Measurements from ENCODE around the gene PKD1L1. TPM values are rescaled to one million over a fixed set of nuclear protein-coding genes. Genes with fewer than 3 reads are reported as not detected.

PKD1L1 gene
- total RNA-seq, 1 experiment from 2014 or later = 0.07 TPM

DNA sequence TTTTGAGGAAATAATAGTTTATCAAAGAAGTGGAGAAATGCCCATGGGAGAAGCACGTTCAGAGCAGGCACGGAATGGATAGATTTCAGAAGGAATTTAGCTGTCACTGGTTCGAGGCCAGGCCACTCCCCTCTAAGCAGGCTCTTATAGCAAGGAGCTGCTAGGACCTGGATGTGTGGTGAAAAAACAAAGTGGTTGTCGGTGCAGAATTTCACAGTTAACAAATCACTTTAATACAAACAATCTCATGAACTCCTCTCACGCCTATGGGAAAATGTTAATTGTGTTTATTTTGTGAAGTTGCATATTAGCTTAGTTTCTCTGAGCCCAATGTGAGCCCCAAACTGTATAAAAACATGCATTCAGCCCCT lies 176.3 kb downstream of the PKD1L1 start:
- Mint-ChIP-seq H3K36me3 (no peaks in the 10 kb centered on the region), H3K9me3 (peaks cover under 1% of the 10 kb centered on the region; the same call in 1 of the 2 replicates), H3K27ac (no peak overlapping the region), H3K4me3 (no peak overlapping the region), H3K27me3 (ENCODE audit: low read depth) (no peaks in the 10 kb centered on the region), H3K4me1 (peaks cover 10% of the 10 kb centered on the region)
- TF ChIP-seq ZNF423 (CRISPR knock-in tag; IDR thresholded peaks at IDR 0.05) (no peak), SOX15 (CRISPR knock-in tag; IDR thresholded peaks at IDR 0.05) (no peak)
- TF ChIP-seq, protein P1, sequence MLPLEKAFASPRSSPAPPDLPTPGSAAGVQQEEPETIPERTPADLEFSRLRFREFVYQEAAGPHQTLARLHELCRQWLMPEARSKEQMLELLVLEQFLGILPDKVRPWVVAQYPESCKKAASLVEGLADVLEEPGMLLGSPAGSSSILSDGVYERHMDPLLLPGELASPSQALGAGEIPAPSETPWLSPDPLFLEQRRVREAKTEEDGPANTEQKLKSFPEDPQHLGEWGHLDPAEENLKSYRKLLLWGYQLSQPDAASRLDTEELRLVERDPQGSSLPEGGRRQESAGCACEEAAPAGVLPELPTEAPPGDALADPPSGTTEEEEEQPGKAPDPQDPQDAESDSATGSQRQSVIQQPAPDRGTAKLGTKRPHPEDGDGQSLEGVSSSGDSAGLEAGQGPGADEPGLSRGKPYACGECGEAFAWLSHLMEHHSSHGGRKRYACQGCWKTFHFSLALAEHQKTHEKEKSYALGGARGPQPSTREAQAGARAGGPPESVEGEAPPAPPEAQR (CRISPR knock-in tag; IDR thresholded peaks at IDR 0.05) = no peak
- DNase-seq (ENCODE audit: low spot score) (no peak), ATAC-seq (no peak)
- ChIA-PET POLR2A (no interaction called here), CTCF (interaction anchor here (1.7 kb wide), 1 partner anchor 47 kb away, joined by 3 read pairs; no protein-coding TSS in a partner anchor)

DNA sequence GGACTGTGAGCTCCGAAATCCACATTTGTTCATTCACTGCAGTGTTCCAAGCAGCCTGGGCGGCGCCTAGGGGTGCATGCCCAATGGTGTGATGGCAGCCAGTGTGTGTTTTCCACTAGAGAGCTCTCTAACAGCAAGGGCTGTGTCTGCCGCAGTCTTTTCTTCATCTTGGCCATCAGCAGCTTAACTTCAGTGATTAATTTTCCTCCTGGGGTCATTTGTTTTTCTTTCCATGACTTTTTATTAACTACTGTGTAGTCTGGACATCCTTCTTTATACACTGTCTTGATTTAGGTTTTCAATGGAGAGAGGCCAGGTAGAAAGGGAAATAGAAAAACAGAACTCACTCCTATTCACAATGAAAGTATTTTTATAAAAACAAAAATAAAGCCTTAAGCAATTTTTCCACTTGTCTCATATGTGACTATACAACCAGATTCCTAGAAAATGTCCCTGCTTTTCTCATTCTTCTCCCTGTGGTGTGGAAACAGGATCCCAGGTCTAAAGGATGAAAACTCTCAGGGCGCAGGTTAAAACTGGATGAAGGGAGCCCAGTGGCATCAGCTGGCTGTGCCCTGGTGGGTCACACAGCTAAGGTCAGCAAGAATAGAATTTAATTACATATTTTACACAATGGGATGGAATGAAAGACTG lies 176.8 kb downstream of the PKD1L1 start:
- CTCF ChIA-PET = interaction anchor here (1.7 kb wide), 1 partner anchor 48 kb away, joined by 3 read pairs; no protein-coding TSS in a partner anchor
- no peak for ATAC-seq
- TF ChIP-seq, protein P2, sequence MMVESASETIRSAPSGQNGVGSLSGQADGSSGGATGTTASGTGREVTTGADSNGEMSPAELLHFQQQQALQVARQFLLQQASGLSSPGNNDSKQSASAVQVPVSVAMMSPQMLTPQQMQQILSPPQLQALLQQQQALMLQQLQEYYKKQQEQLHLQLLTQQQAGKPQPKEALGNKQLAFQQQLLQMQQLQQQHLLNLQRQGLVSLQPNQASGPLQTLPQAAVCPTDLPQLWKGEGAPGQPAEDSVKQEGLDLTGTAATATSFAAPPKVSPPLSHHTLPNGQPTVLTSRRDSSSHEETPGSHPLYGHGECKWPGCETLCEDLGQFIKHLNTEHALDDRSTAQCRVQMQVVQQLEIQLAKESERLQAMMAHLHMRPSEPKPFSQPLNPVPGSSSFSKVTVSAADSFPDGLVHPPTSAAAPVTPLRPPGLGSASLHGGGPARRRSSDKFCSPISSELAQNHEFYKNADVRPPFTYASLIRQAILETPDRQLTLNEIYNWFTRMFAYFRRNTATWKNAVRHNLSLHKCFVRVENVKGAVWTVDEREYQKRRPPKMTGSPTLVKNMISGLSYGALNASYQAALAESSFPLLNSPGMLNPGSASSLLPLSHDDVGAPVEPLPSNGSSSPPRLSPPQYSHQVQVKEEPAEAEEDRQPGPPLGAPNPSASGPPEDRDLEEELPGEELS (CRISPR knock-in tag; IDR thresholded peaks at IDR 0.05) = no peak
- TF ChIP-seq JAZF1 (CRISPR knock-in tag; IDR thresholded peaks at IDR 0.05) (no peak), NR2C2 (CRISPR knock-in tag; IDR thresholded peaks at IDR 0.05) (no peak), GTF2I (CRISPR knock-in tag; conservative IDR thresholded peaks at IDR 0.05) (no peak), MXD4 (CRISPR knock-in tag; IDR thresholded peaks at IDR 0.05; ENCODE audit: borderline replicate concordance) (no peak), ZNF423 (CRISPR knock-in tag; IDR thresholded peaks at IDR 0.05) (no peak), KAT7 (CRISPR knock-in tag; IDR thresholded peaks at IDR 0.05; ENCODE audit: borderline replicate concordance) (no peak), MYBL2 (CRISPR knock-in tag; IDR thresholded peaks at IDR 0.05) (no peak), PRRX2 (CRISPR knock-in tag; IDR thresholded peaks at IDR 0.05) (no peak), ZNF416 (CRISPR knock-in tag; IDR thresholded peaks at IDR 0.05) (no peak), ETV6 (CRISPR knock-in tag; IDR thresholded peaks at IDR 0.05) (no peak)
- TF ChIP-seq, protein P3, sequence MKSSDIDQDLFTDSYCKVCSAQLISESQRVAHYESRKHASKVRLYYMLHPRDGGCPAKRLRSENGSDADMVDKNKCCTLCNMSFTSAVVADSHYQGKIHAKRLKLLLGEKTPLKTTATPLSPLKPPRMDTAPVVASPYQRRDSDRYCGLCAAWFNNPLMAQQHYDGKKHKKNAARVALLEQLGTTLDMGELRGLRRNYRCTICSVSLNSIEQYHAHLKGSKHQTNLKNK (CRISPR knock-in tag; IDR thresholded peaks at IDR 0.05) = no peak
- TF ChIP-seq, protein P4, sequence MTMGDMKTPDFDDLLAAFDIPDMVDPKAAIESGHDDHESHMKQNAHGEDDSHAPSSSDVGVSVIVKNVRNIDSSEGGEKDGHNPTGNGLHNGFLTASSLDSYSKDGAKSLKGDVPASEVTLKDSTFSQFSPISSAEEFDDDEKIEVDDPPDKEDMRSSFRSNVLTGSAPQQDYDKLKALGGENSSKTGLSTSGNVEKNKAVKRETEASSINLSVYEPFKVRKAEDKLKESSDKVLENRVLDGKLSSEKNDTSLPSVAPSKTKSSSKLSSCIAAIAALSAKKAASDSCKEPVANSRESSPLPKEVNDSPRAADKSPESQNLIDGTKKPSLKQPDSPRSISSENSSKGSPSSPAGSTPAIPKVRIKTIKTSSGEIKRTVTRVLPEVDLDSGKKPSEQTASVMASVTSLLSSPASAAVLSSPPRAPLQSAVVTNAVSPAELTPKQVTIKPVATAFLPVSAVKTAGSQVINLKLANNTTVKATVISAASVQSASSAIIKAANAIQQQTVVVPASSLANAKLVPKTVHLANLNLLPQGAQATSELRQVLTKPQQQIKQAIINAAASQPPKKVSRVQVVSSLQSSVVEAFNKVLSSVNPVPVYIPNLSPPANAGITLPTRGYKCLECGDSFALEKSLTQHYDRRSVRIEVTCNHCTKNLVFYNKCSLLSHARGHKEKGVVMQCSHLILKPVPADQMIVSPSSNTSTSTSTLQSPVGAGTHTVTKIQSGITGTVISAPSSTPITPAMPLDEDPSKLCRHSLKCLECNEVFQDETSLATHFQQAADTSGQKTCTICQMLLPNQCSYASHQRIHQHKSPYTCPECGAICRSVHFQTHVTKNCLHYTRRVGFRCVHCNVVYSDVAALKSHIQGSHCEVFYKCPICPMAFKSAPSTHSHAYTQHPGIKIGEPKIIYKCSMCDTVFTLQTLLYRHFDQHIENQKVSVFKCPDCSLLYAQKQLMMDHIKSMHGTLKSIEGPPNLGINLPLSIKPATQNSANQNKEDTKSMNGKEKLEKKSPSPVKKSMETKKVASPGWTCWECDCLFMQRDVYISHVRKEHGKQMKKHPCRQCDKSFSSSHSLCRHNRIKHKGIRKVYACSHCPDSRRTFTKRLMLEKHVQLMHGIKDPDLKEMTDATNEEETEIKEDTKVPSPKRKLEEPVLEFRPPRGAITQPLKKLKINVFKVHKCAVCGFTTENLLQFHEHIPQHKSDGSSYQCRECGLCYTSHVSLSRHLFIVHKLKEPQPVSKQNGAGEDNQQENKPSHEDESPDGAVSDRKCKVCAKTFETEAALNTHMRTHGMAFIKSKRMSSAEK (CRISPR knock-in tag; IDR thresholded peaks at IDR 0.05; ENCODE audit: borderline replicate concordance) = no peak
- TF ChIP-seq, protein P5, sequence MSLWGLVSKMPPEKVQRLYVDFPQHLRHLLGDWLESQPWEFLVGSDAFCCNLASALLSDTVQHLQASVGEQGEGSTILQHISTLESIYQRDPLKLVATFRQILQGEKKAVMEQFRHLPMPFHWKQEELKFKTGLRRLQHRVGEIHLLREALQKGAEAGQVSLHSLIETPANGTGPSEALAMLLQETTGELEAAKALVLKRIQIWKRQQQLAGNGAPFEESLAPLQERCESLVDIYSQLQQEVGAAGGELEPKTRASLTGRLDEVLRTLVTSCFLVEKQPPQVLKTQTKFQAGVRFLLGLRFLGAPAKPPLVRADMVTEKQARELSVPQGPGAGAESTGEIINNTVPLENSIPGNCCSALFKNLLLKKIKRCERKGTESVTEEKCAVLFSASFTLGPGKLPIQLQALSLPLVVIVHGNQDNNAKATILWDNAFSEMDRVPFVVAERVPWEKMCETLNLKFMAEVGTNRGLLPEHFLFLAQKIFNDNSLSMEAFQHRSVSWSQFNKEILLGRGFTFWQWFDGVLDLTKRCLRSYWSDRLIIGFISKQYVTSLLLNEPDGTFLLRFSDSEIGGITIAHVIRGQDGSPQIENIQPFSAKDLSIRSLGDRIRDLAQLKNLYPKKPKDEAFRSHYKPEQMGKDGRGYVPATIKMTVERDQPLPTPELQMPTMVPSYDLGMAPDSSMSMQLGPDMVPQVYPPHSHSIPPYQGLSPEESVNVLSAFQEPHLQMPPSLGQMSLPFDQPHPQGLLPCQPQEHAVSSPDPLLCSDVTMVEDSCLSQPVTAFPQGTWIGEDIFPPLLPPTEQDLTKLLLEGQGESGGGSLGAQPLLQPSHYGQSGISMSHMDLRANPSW (CRISPR knock-in tag; conservative IDR thresholded peaks at IDR 0.05; ENCODE audit: low read depth) = no peak
- TF ChIP-seq, protein P6, sequence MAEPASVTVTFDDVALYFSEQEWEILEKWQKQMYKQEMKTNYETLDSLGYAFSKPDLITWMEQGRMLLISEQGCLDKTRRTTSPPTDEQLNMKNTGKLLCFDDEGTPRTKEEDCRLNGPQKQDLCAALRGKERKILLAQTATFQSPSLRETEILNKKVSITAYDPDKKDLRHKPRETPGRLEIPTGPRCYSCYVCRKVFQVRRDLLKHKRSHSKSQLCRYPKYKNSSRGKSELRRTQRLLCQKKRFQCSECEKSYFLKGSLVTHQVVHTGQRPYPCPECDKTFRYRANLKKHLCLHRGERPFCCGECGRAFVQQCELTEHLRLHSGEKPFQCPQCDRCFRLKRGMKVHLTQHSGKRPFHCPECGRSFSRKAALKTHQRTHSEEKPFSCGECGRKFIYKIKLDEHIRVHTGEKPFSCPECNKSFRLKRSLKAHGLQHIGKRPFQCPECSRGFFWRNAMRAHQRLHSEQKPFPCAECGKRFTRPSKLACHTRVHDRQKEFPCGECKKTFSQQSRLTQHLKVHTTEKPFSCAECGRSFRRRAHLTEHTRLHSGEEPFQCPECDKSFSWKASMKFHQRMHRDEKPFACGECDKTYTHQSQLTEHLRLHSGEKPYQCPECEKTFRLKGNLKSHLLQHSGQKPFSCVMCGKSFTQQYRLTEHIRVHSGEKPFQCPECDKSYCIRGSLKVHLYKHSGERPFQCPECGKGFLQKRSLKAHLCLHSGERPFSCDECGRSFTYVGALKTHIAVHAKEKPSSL (CRISPR knock-in tag; conservative IDR thresholded peaks at IDR 0.05) = no peak
- TF ChIP-seq, protein P7, sequence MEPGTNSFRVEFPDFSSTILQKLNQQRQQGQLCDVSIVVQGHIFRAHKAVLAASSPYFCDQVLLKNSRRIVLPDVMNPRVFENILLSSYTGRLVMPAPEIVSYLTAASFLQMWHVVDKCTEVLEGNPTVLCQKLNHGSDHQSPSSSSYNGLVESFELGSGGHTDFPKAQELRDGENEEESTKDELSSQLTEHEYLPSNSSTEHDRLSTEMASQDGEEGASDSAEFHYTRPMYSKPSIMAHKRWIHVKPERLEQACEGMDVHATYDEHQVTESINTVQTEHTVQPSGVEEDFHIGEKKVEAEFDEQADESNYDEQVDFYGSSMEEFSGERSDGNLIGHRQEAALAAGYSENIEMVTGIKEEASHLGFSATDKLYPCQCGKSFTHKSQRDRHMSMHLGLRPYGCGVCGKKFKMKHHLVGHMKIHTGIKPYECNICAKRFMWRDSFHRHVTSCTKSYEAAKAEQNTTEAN (CRISPR knock-in tag; IDR thresholded peaks at IDR 0.05) = no peak

More for the DNA sequence above, 176.8 kb downstream of the PKD1L1 start:
- Mint-ChIP-seq H3K36me3 (no peaks in the 10 kb centered on the region), H3K27me3 (ENCODE audit: low read depth) (no peaks in the 10 kb centered on the region), H3K4me3 (no peak overlapping the region), H3K27ac (no peak overlapping the region), H3K4me1 (peaks cover 10% of the 10 kb centered on the region), H3K9me3 (no peaks in the 10 kb centered on the region)
- POLR2A ChIA-PET = no interaction called here
- no peak for DNase-seq (ENCODE audit: low spot score)
